WTC11 (cell line): ENCODE data around the gene SKA2. TPM values are rescaled to one million over a fixed set of nuclear protein-coding genes. Genes with fewer than 3 reads are reported as not detected.

ENCODE experiments used
- ATAC-seq: fragments of 200-7000 bp; cut with Tn5 transposase; 2 replicates; pipeline ENCODE4 v1.10.0; 2021; ENCODE audit warnings: mild to moderate bottlenecking, moderate library complexity
- CTCF ChIA-PET: fragments of 300-600 bp; sonication (Branson Sonifier 250); formaldehyde crosslinking; loops from one replicate; lab custom pipeline; 2021; ENCODE audit warnings: antibody characterized with exemption; lab: Charles Lee
- POLR2A ChIA-PET: fragments of 350-600 bp; sonication (Branson Sonifier 250); formaldehyde crosslinking; loops from one replicate; lab custom pipeline; 2021; ENCODE audit warnings: antibody characterized with exemption; lab: Charles Lee
- DNase-seq: peaks from one replicate; pipeline ENCODE4 v3.0.0; 2021; ENCODE audit warnings: low spot score
- H3K27ac Mint-ChIP-seq: 2 replicates; pipeline ENCODE4 v1.8.0; 2021; ENCODE audit warnings: mixed read lengths
- H3K27me3 Mint-ChIP-seq: 2 replicates; pipeline ENCODE4 v1.8.0; 2021; ENCODE audit warnings: low read depth, mild to moderate bottlenecking, moderate library complexity, mixed read lengths
- H3K36me3 Mint-ChIP-seq: 2 replicates; pipeline ENCODE4 v1.8.0; 2021; ENCODE audit warnings: mixed read lengths
- H3K4me1 Mint-ChIP-seq: 2 replicates; pipeline ENCODE4 v1.8.0; 2022; ENCODE audit warnings: mixed read lengths
- H3K4me3 Mint-ChIP-seq: 2 replicates; pipeline ENCODE4 v1.8.0; 2021; ENCODE audit warnings: mild to moderate bottlenecking, moderate library complexity, mixed read lengths
- H3K9me3 Mint-ChIP-seq: 2 replicates; pipeline ENCODE4 v1.8.0; 2021; ENCODE audit warnings: mixed read lengths
- CTCF ChIP-seq: fragments of 200-600 bp; IDR thresholded peaks from 2 replicates; pipeline ENCODE4 v1.8.0; 2022; ENCODE audit warnings: antibody characterized with exemption
- FOXP1 ChIP-seq: sonication (generic); formaldehyde crosslinking; IDR thresholded peaks from 2 replicates; pipeline ENCODE4 v1.8.0; 2022; ENCODE audit warnings: missing genetic modification reagents, mild to moderate bottlenecking, moderate library complexity, borderline replicate concordance
- FOXP4 ChIP-seq: sonication (generic); formaldehyde crosslinking; IDR thresholded peaks from 2 replicates; pipeline ENCODE4 v1.8.0; 2022; ENCODE audit warnings: mild to moderate bottlenecking, missing genetic modification reagents
- KAT7 ChIP-seq: sonication (generic); formaldehyde crosslinking; IDR thresholded peaks from 2 replicates; pipeline ENCODE4 v1.8.1; 2023; ENCODE audit warnings: missing genetic modification reagents, mild to moderate bottlenecking, borderline replicate concordance
- MYBL2 ChIP-seq: sonication (generic); formaldehyde crosslinking; IDR thresholded peaks from 2 replicates; pipeline ENCODE4 v1.8.1; 2023; ENCODE audit warnings: mild to moderate bottlenecking, moderate library complexity, missing genetic modification reagents
- NFATC4 ChIP-seq: fragments of 250-450 bp; sonication (Bioruptor Pico); IDR thresholded peaks from 2 replicates; pipeline ENCODE4 v1.9.0; 2021; ENCODE audit warnings: mild to moderate bottlenecking
- NR1H2 ChIP-seq: sonication (generic); formaldehyde crosslinking; IDR thresholded peaks from 2 replicates; pipeline ENCODE4 v1.9.0; 2021; ENCODE audit warnings: mild to moderate bottlenecking, moderate library complexity, missing genetic modification reagents
- ZNF138 ChIP-seq: sonication (generic); formaldehyde crosslinking; conservative IDR thresholded peaks from 2 replicates; pipeline ENCODE4 v1.8.1; 2022; ENCODE audit warnings: mild to moderate bottlenecking, moderate library complexity, missing genetic modification reagents
- ZNF396 ChIP-seq: fragments of 250-450 bp; sonication (Bioruptor Pico); IDR thresholded peaks from 2 replicates; pipeline ENCODE4 v1.8.0; 2021; ENCODE audit warnings: mild to moderate bottlenecking, moderate library complexity, borderline replicate concordance
- ZNF671 ChIP-seq: fragments of 250-450 bp; sonication (Bioruptor Pico); IDR thresholded peaks from 2 replicates; pipeline ENCODE4 v1.8.0; 2021; ENCODE audit warnings: mild to moderate bottlenecking
- total RNA-seq: library from RNA; stranded (reverse); gene quantifications from 3 replicates; pipeline ENCODE4 v1.2.3, GENCODE V29; 2021
- TF ChIP-seq, protein P1 (sequence below): sonication (generic); formaldehyde crosslinking; IDR thresholded peaks from 2 replicates; pipeline ENCODE4 v1.8.0; 2022; ENCODE audit warnings: mild to moderate bottlenecking, missing genetic modification reagents
- TF ChIP-seq, protein P2 (sequence below): sonication (generic); formaldehyde crosslinking; conservative IDR thresholded peaks from 2 replicates; pipeline ENCODE4 v1.8.1; 2022; ENCODE audit warnings: mild to moderate bottlenecking, missing genetic modification reagents
- TF ChIP-seq, protein P3 (sequence below): sonication (generic); formaldehyde crosslinking; IDR thresholded peaks from 2 replicates; pipeline ENCODE4 v1.8.1; 2022; ENCODE audit warnings: low read depth, mild to moderate bottlenecking, moderate library complexity, missing genetic modification reagents, borderline replicate concordance
- TF ChIP-seq, protein P4 (sequence below): sonication (generic); formaldehyde crosslinking; IDR thresholded peaks from 2 replicates; pipeline ENCODE4 v1.8.1; 2023; ENCODE audit warnings: mild to moderate bottlenecking, moderate library complexity, missing genetic modification reagents
- TF ChIP-seq, protein P5 (sequence below): fragments of 250-450 bp; sonication (Bioruptor Pico); IDR thresholded peaks from 2 replicates; pipeline ENCODE4 v1.9.0; 2021; ENCODE audit warnings: mild to moderate bottlenecking, borderline replicate concordance

The SKA2 gene
- total RNA-seq, 1 experiment from 2014 or later: 80.0 TPM

- Mint-ChIP-seq H3K36me3 (peaks cover 26% of the 10 kb centered on the region), H3K27ac (no peak overlapping the region), H3K4me1 (no peaks in the 10 kb centered on the region), H3K9me3 (no peaks in the 10 kb centered on the region), H3K4me3 (no peak overlapping the region), H3K27me3 (no peaks in the 10 kb centered on the region)
- TF ChIP-seq ZNF396 (CRISPR knock-in tag): no peak
- no peak for TF ChIP-seq ZNF671 (CRISPR knock-in tag)
- TF ChIP-seq, protein P1, sequence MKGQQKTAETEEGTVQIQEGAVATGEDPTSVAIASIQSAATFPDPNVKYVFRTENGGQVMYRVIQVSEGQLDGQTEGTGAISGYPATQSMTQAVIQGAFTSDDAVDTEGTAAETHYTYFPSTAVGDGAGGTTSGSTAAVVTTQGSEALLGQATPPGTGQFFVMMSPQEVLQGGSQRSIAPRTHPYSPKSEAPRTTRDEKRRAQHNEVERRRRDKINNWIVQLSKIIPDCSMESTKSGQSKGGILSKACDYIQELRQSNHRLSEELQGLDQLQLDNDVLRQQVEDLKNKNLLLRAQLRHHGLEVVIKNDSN (CRISPR knock-in tag): no peak
- TF ChIP-seq NR1H2 (CRISPR knock-in tag): no peak
- TF ChIP-seq KAT7 (CRISPR knock-in tag): no peak
- TF ChIP-seq ZNF138: no peak
- TF ChIP-seq, protein P2, sequence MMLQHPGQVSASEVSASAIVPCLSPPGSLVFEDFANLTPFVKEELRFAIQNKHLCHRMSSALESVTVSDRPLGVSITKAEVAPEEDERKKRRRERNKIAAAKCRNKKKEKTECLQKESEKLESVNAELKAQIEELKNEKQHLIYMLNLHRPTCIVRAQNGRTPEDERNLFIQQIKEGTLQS (CRISPR knock-in tag): no peak
- TF ChIP-seq FOXP1 (CRISPR knock-in tag): no peak
- no peak for TF ChIP-seq NFATC4 (CRISPR knock-in tag)
- TF ChIP-seq, protein P3, sequence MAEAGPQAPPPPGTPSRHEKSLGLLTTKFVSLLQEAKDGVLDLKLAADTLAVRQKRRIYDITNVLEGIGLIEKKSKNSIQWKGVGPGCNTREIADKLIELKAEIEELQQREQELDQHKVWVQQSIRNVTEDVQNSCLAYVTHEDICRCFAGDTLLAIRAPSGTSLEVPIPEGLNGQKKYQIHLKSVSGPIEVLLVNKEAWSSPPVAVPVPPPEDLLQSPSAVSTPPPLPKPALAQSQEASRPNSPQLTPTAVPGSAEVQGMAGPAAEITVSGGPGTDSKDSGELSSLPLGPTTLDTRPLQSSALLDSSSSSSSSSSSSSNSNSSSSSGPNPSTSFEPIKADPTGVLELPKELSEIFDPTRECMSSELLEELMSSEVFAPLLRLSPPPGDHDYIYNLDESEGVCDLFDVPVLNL (CRISPR knock-in tag): no peak
- TF ChIP-seq, protein P4, sequence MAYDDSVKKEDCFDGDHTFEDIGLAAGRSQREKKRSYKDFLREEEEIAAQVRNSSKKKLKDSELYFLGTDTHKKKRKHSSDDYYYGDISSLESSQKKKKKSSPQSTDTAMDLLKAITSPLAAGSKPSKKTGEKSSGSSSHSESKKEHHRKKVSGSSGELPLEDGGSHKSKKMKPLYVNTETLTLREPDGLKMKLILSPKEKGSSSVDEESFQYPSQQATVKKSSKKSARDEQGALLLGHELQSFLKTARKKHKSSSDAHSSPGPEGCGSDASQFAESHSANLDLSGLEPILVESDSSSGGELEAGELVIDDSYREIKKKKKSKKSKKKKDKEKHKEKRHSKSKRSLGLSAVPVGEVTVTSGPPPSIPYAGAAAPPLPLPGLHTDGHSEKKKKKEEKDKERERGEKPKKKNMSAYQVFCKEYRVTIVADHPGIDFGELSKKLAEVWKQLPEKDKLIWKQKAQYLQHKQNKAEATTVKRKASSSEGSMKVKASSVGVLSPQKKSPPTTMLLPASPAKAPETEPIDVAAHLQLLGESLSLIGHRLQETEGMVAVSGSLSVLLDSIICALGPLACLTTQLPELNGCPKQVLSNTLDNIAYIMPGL (CRISPR knock-in tag): no peak
- TF ChIP-seq MYBL2 (CRISPR knock-in tag): no peak
- TF ChIP-seq CTCF: no peak
- TF ChIP-seq FOXP4 (CRISPR knock-in tag): no peak
- no peak for ATAC-seq
- CTCF ChIA-PET: no interaction called here
- POLR2A ChIA-PET: no interaction called here
- no peak for DNase-seq
Observed at GRCh38 chr17:59084154-59084553, 70.8 kb downstream of the SKA2 start.

GRCh38 chr17:59074494-59074893 is 80.5 kb downstream of the SKA2 start:
- Mint-ChIP-seq H3K27ac (no peak overlapping the region), H3K9me3 (no peaks in the 10 kb centered on the region), H3K4me1 (no peaks in the 10 kb centered on the region), H3K27me3 (no peaks in the 10 kb centered on the region), H3K4me3 (no peak overlapping the region), H3K36me3 (peaks cover 54% of the 10 kb centered on the region)
- TF ChIP-seq NR1H2 (CRISPR knock-in tag) (no peak), ZNF671 (CRISPR knock-in tag) (no peak)
- TF ChIP-seq, protein P5, sequence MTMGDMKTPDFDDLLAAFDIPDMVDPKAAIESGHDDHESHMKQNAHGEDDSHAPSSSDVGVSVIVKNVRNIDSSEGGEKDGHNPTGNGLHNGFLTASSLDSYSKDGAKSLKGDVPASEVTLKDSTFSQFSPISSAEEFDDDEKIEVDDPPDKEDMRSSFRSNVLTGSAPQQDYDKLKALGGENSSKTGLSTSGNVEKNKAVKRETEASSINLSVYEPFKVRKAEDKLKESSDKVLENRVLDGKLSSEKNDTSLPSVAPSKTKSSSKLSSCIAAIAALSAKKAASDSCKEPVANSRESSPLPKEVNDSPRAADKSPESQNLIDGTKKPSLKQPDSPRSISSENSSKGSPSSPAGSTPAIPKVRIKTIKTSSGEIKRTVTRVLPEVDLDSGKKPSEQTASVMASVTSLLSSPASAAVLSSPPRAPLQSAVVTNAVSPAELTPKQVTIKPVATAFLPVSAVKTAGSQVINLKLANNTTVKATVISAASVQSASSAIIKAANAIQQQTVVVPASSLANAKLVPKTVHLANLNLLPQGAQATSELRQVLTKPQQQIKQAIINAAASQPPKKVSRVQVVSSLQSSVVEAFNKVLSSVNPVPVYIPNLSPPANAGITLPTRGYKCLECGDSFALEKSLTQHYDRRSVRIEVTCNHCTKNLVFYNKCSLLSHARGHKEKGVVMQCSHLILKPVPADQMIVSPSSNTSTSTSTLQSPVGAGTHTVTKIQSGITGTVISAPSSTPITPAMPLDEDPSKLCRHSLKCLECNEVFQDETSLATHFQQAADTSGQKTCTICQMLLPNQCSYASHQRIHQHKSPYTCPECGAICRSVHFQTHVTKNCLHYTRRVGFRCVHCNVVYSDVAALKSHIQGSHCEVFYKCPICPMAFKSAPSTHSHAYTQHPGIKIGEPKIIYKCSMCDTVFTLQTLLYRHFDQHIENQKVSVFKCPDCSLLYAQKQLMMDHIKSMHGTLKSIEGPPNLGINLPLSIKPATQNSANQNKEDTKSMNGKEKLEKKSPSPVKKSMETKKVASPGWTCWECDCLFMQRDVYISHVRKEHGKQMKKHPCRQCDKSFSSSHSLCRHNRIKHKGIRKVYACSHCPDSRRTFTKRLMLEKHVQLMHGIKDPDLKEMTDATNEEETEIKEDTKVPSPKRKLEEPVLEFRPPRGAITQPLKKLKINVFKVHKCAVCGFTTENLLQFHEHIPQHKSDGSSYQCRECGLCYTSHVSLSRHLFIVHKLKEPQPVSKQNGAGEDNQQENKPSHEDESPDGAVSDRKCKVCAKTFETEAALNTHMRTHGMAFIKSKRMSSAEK (CRISPR knock-in tag): no peak
- ChIA-PET POLR2A (no interaction called here), CTCF (no interaction called here)
- no peak for DNase-seq
- ATAC-seq: no peak
